Astrocyte of the cerebellum (primary cell): ENCODE results near the gene PLIN4.
A peak's percentile ranks its signal among the peaks of the same experiment; 100 is the strongest.
"Not testable (repeated sequence)": the region's sequence is repeated elsewhere in the genome, so short reads cannot be mapped to it uniquely, and the experiment has no call there.

Experiments used
- DNase-seq: peaks from one replicate; pipeline ENCODE4 v3.0.0-alpha.2; 2011; ENCODE audit warnings: low read depth
- H3K4me3 ChIP-seq: 2 replicates; pipeline ENCODE4 v1.5.1; 2011; ENCODE audit warnings: mild to moderate bottlenecking, low read depth, low read length, moderate library complexity
- CTCF ChIP-seq: IDR thresholded peaks from 2 replicates; pipeline ENCODE4 v1.5.1; 2012; ENCODE audit warnings: low read length, low read depth, moderate library complexity, mild to moderate bottlenecking; ENCODE audit errors: missing control alignments
- in situ Hi-C: cut with HindIII; loops from 2 replicates; pipeline ENCODE4 v1.10.0; 2017; ENCODE audit warnings: low sequenced_read_pairs

Gene PLIN4

GRCh38 chr19:4518345-4519171, at the start of gene PLIN4:
TSS of gene PLIN4 (minus strand) at chr19:4518486. CDS start at chr19:4518272, 214 bp downstream.
- no peak for TF ChIP-seq CTCF
- no peak within 1 kb of the TSS for H3K4me3 ChIP-seq
- DNase-seq = no peak
- in situ Hi-C loops = no loop called here

GRCh38 chr19:4567584-4568071, 49.3 kb upstream of the PLIN4 start:
- peak; percentile 90 for TF ChIP-seq CTCF
- in situ Hi-C loops = no loop called here
- no peak overlapping the region for H3K4me3 ChIP-seq
- DNase-seq = no peak

GRCh38 chr19:4566402-4567051, 48.2 kb upstream of the PLIN4 start:
- in situ Hi-C loops = no loop called here
- DNase-seq = no peak
- H3K4me3 ChIP-seq = no peak overlapping the region
- TF ChIP-seq CTCF = no peak

- DNase-seq, in situ Hi-C loops, H3K4me3 ChIP-seq: not testable (repeated sequence)
Measured at GRCh38 chr19:4563562-4563961, 45.3 kb upstream of the PLIN4 start.

- H3K4me3 ChIP-seq, DNase-seq, in situ Hi-C loops: not testable (repeated sequence)
Measured at GRCh38 chr19:4562085-4562484, 43.8 kb upstream of the PLIN4 start.

- in situ Hi-C loops = no loop called here
- no peak for DNase-seq
- TF ChIP-seq CTCF = no peak
- H3K4me3 ChIP-seq = no peak within 1 kb of the TSS
Measured at GRCh38 chr19:4559569-4559968, 41.3 kb upstream of the PLIN4 start, which contains the start of gene SEMA6B. TSS of gene SEMA6B (minus strand) at chr19:4559684. CDS start at chr19:4558457, 1,227 bp downstream.

- no peak overlapping the region for H3K4me3 ChIP-seq
- no peak for DNase-seq
- TF ChIP-seq CTCF = peak; percentile 100
- in situ Hi-C loops = no loop called here
Measured at GRCh38 chr19:4557971-4558941, 40.0 kb upstream of the PLIN4 start.
